ENCODE measurements around the gene SSNA1. TPM values are rescaled to one million over a fixed set of nuclear protein-coding genes. Genes with fewer than 3 reads are reported as not detected.

Gene SSNA1
- total RNA-seq, 1 donor from 2014 or later: 123 TPM

- intact Hi-C loops (cut with DNase I): no loop called here
- Histone ChIP-seq H3K4me1 (peaks cover 11 to 15% of the 10 kb centered on the region in 2 donors), H3K9me3 (no peaks in the 10 kb centered on the region), H3K36me3 (no peaks in the 10 kb centered on the region), H3K4me3 (peak within 1 kb of the TSS; percentile 38 to 60), H3K27ac (no peak within 1 kb of the TSS), H3K27me3 (peaks cover 33% of the 10 kb centered on the region)
- DNase-seq (ENCODE audit: low spot score in 2 of 2): no peak
- TF ChIP-seq CTCF (IDR thresholded peaks at IDR 0.05): no peak
Measured at GRCh38 chr9:137169896-137170358, 18.5 kb upstream of the SSNA1 start, which contains the start of gene LRRC26. Gene LRRC26 (minus strand): TSS chr9:137170051. CDS start chr9:137169943, 108 bp downstream.

GRCh38 chr9:137170486-137171148 lies 17.9 kb upstream of the SSNA1 start:
- Histone ChIP-seq H3K4me1 (peaks cover 11 to 15% of the 10 kb centered on the region in 2 donors), H3K4me3 (no peak overlapping the region), H3K9me3 (no peaks in the 10 kb centered on the region), H3K36me3 (no peaks in the 10 kb centered on the region), H3K27me3 (peaks cover 30% of the 10 kb centered on the region), H3K27ac (no peak overlapping the region)
- intact Hi-C loops (cut with DNase I): no loop called here
- DNase-seq (ENCODE audit: low spot score in 2 of 2): no peak
- TF ChIP-seq CTCF (IDR thresholded peaks at IDR 0.05): no peak

- H3K27ac ChIP-seq: no peak overlapping the region
- H3K36me3 ChIP-seq: no peaks in the 10 kb centered on the region
- no peak for DNase-seq (ENCODE audit: low spot score in 2 of 2)
- intact Hi-C loops (cut with DNase I): no loop called here
- H3K27me3 ChIP-seq: peaks cover 23% of the 10 kb centered on the region
- H3K4me1 ChIP-seq: peaks cover 11 to 15% of the 10 kb centered on the region in 2 donors
- no peak for TF ChIP-seq CTCF (IDR thresholded peaks at IDR 0.05)
- H3K9me3 ChIP-seq: no peaks in the 10 kb centered on the region
- H3K4me3 ChIP-seq: no peak overlapping the region
Measured at GRCh38 chr9:137171149-137171900, 17.2 kb upstream of the SSNA1 start.

GRCh38 chr9:137172901-137173795 lies 15.3 kb upstream of the SSNA1 start:
- no peak for DNase-seq (ENCODE audit: low spot score in 2 of 2)
- intact Hi-C loops (cut with DNase I): no loop called here
- peaks cover 6 to 14% of the 10 kb centered on the region in 2 donors for H3K4me1 ChIP-seq
- no peak overlapping the region for H3K4me3 ChIP-seq
- H3K27ac ChIP-seq: no peak overlapping the region
- no peaks in the 10 kb centered on the region for H3K9me3 ChIP-seq
- H3K27me3 ChIP-seq: peaks cover 5% of the 10 kb centered on the region
- TF ChIP-seq CTCF (IDR thresholded peaks at IDR 0.05): no peak
- peaks cover 0 to 4% of the 10 kb centered on the region in 2 donors for H3K36me3 ChIP-seq
